HG03575 (cell line): ENCODE results near the gene PSD.
"Not testable (repeated sequence)": the region's sequence is repeated elsewhere in the genome, so short reads cannot be mapped to it uniquely, and the experiment has no call there.

Experiments
- ATAC-seq: cut with Tn5 transposase; IDR thresholded peaks from one replicate; pipeline ENCODE4 v1.9.1; 2021; ENCODE audit not compliant: unreplicated experiment, insufficient number of reproducible peaks, low FRiP score; ENCODE audit errors: extremely low read depth

The PSD gene

DNA sequence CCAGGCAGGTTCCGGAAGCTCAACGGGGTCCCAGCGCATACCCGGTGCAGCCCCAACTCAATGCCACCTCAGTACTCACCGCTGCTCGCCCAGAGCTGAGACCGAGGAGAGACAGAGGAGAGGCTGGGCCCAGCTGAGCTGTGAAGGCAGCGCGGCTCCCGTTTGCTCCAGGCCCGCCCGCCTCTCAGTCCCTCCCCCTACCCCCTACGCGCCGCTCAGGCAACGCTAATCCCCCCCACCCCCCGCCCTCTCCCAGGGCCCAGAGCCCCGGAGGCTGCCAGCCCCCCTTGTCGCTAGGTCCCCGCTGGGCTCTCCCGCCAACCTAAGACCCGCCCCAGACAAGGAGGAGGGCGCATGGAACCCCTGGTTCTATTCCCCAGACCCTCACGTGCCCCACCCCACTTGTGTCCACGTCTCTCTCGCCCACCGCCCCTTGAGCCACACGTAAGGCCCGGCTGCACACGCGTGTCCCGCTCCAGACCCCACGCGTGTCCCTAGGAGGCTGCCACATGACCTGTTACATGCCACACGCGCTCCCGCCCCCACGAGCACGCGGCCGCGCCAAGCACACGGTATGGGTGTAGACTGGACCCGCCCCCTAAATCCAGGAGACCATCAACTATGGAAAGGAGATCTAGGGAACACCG lies at the start of gene PSD:
Gene PSD (minus strand): TSS at position 164 of the 647 bp plus-strand sequence. CDS start 1,747 bp downstream, outside the sequence.
- no peak for ATAC-seq

DNA sequence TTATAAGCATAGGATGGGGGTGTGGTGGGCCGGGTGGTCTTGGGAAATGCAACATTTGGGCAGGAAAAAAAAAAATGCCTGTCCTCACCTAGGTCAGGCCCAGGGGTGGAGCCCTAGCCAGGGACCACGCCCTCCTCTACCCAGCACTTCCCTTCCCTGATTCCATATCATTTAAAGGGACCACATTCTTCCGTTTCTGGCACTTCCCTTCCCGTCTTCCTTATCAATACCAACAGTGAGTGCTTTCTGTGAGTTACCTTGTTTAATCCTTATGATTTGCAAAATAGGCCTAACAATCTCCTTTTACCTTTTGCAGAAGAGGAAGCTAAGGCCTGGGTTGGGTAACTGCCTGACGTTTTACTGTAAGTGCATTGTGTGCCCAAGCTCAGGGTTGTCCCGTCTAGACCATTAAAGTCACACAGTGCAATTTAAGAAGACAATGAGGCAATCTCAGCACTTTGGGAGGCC lies 49.4 kb upstream of the PSD start:
- ATAC-seq, result no peak

GRCh38 chr10:102467318-102467717 lies 48.7 kb upstream of the PSD start:
- ATAC-seq, result no peak

- no peak for ATAC-seq
These were observed 46.9 kb upstream of the PSD start for GRCh38 chr10:102465466-102465865.

GRCh38 chr10:102463983-102464382 lies 45.4 kb upstream of the PSD start:
- no peak for ATAC-seq

DNA sequence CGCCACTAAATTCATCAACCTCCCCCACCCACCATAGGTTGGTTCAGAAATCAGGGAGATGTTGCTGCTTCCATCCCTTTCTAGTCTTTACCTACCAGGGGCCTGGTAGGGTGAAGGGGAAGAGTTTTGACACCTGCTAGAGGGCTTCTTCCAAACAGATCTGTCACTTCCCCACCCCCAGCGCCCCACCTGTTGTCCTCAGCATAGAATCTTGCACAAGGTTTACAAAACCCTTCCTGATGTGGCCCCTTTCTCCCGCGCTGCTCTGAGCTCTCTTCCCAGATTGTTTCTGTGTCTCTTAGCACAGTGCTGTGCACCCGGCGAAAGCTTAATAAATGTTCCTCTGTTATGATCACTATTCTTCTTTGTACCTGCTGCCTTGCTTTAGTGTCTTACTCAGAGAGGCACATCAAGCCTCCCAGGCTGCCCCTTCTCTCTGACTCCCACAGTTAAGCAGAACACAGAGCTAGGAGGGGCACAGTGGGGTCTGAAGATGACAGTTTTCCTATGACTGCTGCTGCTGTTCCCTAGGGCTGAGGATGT lies 44.0 kb upstream of the PSD start:
- no peak for ATAC-seq

DNA sequence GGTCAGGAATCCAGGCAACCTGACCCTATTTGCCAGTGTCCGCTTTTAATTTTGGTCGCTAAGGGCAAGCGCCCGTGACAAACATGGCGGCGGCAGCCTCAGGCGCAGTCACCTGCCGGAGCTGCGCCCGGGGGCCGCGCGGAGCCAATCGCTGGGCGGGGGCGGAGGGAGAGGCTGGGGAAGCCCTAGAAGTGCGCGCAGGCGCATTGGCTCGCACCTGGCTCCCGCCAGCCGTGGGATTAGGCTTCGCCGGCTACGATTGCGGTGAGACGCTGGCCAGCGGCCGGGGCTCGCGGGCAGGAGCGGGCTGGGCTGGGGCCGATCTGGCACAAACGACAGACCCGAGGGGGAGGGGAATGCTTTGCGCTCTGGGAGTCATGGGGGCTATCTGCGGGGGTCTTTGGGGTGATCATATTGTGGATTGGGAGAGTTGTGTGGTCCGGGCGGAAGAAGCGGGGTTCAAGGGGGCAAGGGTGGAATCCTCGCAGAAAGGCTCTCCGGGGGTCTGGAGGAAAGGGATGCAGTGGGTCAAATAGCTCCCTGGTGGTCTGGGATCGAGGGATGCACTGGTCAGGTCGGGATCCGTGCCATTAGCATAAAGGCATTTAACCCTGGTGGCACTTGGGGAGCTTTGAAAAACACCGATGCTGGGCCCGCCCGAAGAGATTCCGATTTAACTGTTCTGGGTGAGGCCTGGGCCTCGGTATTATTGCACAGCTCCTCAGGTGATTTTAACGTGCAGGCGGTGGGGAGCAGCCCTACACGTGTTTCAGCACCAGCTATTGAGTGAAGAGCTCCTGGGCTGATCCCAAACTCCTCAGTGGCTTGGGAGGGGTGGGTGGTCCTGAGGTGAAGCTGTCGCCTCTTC lies 42.8 kb upstream of the PSD start:
- ATAC-seq, result no peak

DNA sequence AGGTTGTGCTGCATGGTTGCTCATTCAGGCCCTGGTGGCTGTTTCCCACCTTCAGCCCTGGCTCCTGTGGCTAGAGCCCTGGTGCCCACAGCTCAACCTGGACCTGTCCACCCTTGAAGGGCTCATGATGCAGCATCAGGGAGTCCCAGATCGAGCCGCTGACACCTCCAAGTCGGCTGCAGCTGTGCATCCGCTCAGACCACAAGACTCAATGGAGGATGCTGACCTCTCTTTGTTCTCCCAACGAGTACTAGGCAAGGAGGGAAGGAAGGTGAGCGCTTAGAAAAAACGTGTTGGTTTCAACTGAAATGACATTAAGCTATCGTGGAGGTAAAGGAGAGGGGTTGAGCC lies 42.2 kb upstream of the PSD start:
- no peak for ATAC-seq

GRCh38 chr10:102458656-102459055 lies 40.1 kb upstream of the PSD start:
- ATAC-seq, result no peak

DNA sequence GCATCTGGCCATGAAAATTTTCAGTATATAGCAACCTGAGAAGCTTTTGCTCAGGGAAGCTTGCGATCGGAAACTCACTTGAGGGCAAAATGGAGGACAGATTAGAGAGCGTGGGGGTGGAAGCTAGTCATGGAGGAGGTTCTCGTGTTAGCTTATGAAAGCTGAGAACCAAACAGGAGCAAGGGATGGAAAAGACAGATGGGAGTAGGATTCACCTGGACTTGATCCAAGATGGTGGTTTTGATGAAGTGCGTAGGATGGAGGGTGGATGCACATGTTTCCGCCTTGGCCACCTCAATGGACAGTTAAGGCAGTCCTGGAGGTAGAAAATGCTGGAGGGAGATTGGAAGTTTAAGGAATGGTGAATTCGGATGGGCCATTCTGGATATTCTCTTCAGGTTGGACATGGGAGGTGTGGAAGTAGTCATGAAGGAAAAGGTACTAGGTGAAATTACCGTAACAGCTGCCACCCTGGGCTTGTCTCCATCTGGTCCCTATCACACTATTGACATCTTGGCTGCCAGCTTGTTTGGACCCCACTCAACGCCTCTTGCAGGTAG lies 39.1 kb upstream of the PSD start:
- ATAC-seq, result no peak

- no peak for ATAC-seq
These were observed 37.4 kb upstream of the PSD start for GRCh38 chr10:102455893-102456471.

GRCh38 chr10:102454662-102455487 lies 36.3 kb upstream of the PSD start:
- ATAC-seq, result not testable (repeated sequence)

- ATAC-seq, result no peak
These were observed 34.9 kb upstream of the PSD start for GRCh38 chr10:102453502-102453901.

- no peak for ATAC-seq
These were observed 34.2 kb upstream of the PSD start for GRCh38 chr10:102452672-102453340.

DNA sequence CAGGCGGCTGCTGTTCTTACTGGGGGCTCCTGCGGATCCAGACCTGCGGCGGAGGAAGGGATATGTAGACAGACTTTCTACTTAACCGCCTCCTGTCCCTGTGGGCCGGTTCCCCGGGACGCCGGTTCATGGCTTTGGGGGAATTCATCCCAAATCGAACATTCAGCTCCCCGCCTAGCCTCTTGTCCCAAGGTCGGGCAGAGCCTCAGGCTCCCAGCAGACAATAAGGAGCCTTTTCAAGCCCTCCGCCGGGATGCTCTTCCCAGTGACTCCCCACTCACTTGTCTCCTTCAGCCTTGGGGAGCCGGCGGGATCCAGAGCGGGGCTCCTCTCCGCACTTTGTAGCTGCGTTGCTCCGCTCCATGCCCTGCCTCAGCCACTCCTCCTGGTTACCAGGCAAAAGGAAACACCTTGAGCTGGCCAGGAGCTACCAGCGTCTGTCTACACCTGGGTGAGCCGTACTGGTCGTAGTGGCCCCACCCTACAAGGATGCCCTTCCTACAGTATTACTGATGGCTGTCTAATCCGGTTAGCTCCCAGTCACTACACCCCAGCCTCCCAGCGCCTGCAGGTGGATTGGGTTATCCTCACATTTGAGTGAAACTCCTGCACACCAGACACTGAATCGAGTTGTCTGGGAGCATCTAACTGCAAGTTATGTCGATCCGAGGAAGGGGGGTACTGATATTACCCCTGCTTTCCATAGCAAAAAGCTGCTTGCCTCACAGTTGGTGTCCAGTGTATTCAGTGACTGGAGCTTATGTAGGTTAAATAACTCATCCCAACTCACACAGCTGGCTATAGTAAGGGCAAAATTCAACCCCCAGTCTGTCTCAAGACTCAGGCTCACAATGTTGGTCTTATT lies 32.8 kb upstream of the PSD start, which contains the start of gene C10orf95:
Gene C10orf95 (minus strand): TSS at position 439 of the 865 bp plus-strand sequence. CDS start 450 bp downstream, outside the sequence.
- no peak for ATAC-seq

DNA sequence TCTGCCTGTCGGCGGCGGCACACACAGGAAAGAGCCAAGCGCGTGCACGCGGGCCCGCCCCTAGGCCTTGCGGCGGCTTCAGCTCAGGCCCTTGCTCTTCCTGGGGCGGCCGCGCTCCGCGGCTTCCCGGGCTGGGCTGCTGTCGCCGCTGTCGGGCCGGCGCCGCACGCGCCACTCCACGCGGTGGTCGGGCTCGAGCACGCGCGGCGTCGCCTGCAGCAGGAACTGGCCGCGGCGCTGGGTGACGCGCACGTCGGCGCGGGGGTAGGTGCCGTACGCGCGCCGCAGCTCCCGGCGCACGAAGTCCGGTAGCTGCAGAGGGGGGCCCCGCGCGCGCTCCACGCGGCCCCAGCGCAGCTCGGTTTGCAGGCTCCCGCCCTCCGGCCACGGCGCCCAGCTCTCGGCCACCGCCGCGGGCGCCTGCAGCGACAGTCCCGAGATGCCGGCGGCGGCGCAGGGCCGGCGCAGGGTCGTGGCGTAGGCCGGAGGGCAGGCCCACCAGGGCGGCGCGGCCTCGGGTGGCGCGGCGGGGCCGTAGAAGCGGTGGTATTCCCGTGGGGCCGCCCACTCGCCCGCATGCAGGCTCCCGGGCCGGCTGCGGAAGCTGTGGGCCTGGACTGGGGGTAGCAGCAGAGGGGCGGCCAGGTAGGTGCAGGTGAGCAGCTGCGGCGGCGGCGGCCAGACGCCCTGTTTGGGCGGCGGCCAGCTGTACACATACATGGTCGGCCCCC lies 32.0 kb upstream of the PSD start:
- no peak for ATAC-seq

- no peak for ATAC-seq
These were observed 31.5 kb upstream of the PSD start for GRCh38 chr10:102450124-102450373.
